ENCODE measurements around the gene MAP2K5.

The MAP2K5 gene

GRCh38 chr15:67542420-67543347 is at the start of gene MAP2K5:
Gene MAP2K5, plus strand, starts transcription at chr15:67542703. Its CDS starts 633 bp downstream, at chr15:67543336.
- peak; percentile 81 for DNase-seq

- DNase-seq: no peak
Measured at GRCh38 chr15:67495585-67495984, 46.9 kb upstream of the MAP2K5 start.

- no peak for DNase-seq
Measured at GRCh38 chr15:67501177-67501835, 41.2 kb upstream of the MAP2K5 start.

GRCh38 chr15:67501836-67502461 is 40.6 kb upstream of the MAP2K5 start:
- DNase-seq: no peak

GRCh38 chr15:67504056-67504455 is 38.4 kb upstream of the MAP2K5 start:
- DNase-seq: no peak

- no peak for DNase-seq
Measured at GRCh38 chr15:67504796-67505195, 37.7 kb upstream of the MAP2K5 start.

GRCh38 chr15:67505675-67506572 is 36.6 kb upstream of the MAP2K5 start:
- DNase-seq: no peak

GRCh38 chr15:67506775-67507747 is 35.4 kb upstream of the MAP2K5 start:
- DNase-seq: no peak

GRCh38 chr15:67508407-67508806 is 34.1 kb upstream of the MAP2K5 start:
- no peak for DNase-seq

GRCh38 chr15:67509918-67510317 is 32.6 kb upstream of the MAP2K5 start:
- no peak for DNase-seq

- DNase-seq: no peak
Measured at GRCh38 chr15:67510597-67511190, 31.8 kb upstream of the MAP2K5 start.

GRCh38 chr15:67511606-67512005 is 30.9 kb upstream of the MAP2K5 start:
- no peak for DNase-seq

- DNase-seq: no peak
Measured at GRCh38 chr15:67512140-67512539, 30.4 kb upstream of the MAP2K5 start.

- no peak for DNase-seq
Measured at GRCh38 chr15:67512933-67513714, 29.4 kb upstream of the MAP2K5 start.

GRCh38 chr15:67515090-67515489 is 27.4 kb upstream of the MAP2K5 start:
- no peak for DNase-seq

- DNase-seq: no peak
Measured at GRCh38 chr15:67515557-67515956, 26.9 kb upstream of the MAP2K5 start.

- DNase-seq: no peak
Measured at GRCh38 chr15:67520321-67521028, 22.0 kb upstream of the MAP2K5 start.

- DNase-seq: peak; percentile 78
Measured at GRCh38 chr15:67521029-67521782, 21.3 kb upstream of the MAP2K5 start, which contains the start of gene C15orf61. Gene C15orf61, plus strand, starts transcription at chr15:67521131. Its CDS starts 118 bp downstream, at chr15:67521249.
